Measurements from ENCODE around the gene AHRR.
A peak's percentile ranks its signal among the peaks of the same experiment; 100 is the strongest.

The AHRR gene

GRCh38 chr5:446066-446882, 124.8 kb downstream of the AHRR start:
- no peak for DNase-seq

- DNase-seq, result no peak
Observed at GRCh38 chr5:446883-447263, 125.4 kb downstream of the AHRR start.

- DNase-seq, result no peak
Observed at GRCh38 chr5:447501-447900, 126.0 kb downstream of the AHRR start.

- no peak for DNase-seq
Observed at GRCh38 chr5:448061-448765, 126.7 kb downstream of the AHRR start.

- DNase-seq, result no peak
Observed at GRCh38 chr5:448766-449090, 127.2 kb downstream of the AHRR start.

GRCh38 chr5:449151-449550, 127.6 kb downstream of the AHRR start:
- DNase-seq, result no peak

GRCh38 chr5:451587-452458, 130.3 kb downstream of the AHRR start:
- DNase-seq, result no peak

- no peak for DNase-seq
Observed at GRCh38 chr5:452978-453710, 131.6 kb downstream of the AHRR start.

- DNase-seq, result no peak
Observed at GRCh38 chr5:453725-454481, 132.4 kb downstream of the AHRR start.

GRCh38 chr5:454936-455335, 133.4 kb downstream of the AHRR start:
- no peak for DNase-seq

GRCh38 chr5:455806-456205, 134.3 kb downstream of the AHRR start:
- DNase-seq, result no peak

- no peak for DNase-seq
Observed at GRCh38 chr5:456351-457194, 135.1 kb downstream of the AHRR start.

- DNase-seq, result no peak
Observed at GRCh38 chr5:457195-457961, 135.9 kb downstream of the AHRR start.

- DNase-seq, result peak; percentile 65
Observed at GRCh38 chr5:458547-459353, 137.2 kb downstream of the AHRR start.

- DNase-seq, result no peak
Observed at GRCh38 chr5:459562-460272, 138.2 kb downstream of the AHRR start.

- DNase-seq, result no peak
Observed at GRCh38 chr5:460273-460625, 138.7 kb downstream of the AHRR start.

GRCh38 chr5:462051-462481, 140.6 kb downstream of the AHRR start:
- no peak for DNase-seq

GRCh38 chr5:463301-463700, 141.8 kb downstream of the AHRR start:
- no peak for DNase-seq

- peak; percentile 77 for DNase-seq
Observed at GRCh38 chr5:463952-464351, 142.4 kb downstream of the AHRR start.

Measured in stimulated activated CD4-positive, alpha-beta T cell treated with anti-CD3 and anti-CD28 coated beads, Interleukin-12 subunit alpha, Interleukin-12 subunit beta, amount 100 ng/mL, for 4 hours (primary cell).